GM10248 (cell line): ENCODE results near the gene PACC1.

Experiments
- CTCF ChIA-PET: fragments of 300-600 bp; sonication (Branson Sonifier 250); formaldehyde crosslinking; extraction: SDS; loops from one replicate; lab custom pipeline; 2021; ENCODE audit warnings: antibody characterized with exemption; lab: Yijun Ruan, JAX
- POLR2A ChIA-PET: fragments of 350-650 bp; sonication (Branson Sonifier 250); formaldehyde crosslinking; extraction: SDS; loops from one replicate; lab custom pipeline; 2020; ENCODE audit warnings: antibody characterized with exemption; lab: Yijun Ruan, JAX
- DNase-seq: peaks from one replicate; pipeline ENCODE4 v3.0.0; 2012; ENCODE audit errors: extremely low spot score
- CTCF ChIP-seq: IDR thresholded peaks from 2 replicates; pipeline ENCODE4 v1.5.1; 2012; ENCODE audit warnings: mild to moderate bottlenecking, low read depth; ENCODE audit errors: extremely low read depth, missing control alignments, control extremely low read depth

PACC1 gene

GRCh38 chr1:212315184-212315583, 99.5 kb downstream of the PACC1 start:
- DNase-seq = no peak
- ChIA-PET CTCF (interaction anchor here (1.0 to 2.0 kb wide), 4 partner anchors 141 to 647 kb away, joined by 3 to 9 read pairs (median 4); partner anchors contain the start of genes DTL and INTS7), POLR2A (no interaction called here)
- TF ChIP-seq CTCF = no peak
